Hepatocyte (in vitro differentiated cells): ENCODE data around the gene PTPRK. TPM values are rescaled to one million over a fixed set of nuclear protein-coding genes. Genes with fewer than 3 reads are reported as not detected.
A peak's percentile ranks its signal among the peaks of the same experiment; 100 is the strongest.

Experiments used
- DNase-seq: peaks from one replicate; pipeline ENCODE4 v3.0.0-alpha.2; 2016; ENCODE audit warnings: low spot score
- H2AFZ ChIP-seq: fragments of 200-600 bp; sonication (generic); 2 replicates; pipeline ENCODE4 v1.6.0; 2016; ENCODE audit warnings: antibody characterized with exemption, mild to moderate bottlenecking
- H3K27ac ChIP-seq: fragments of 200-600 bp; sonication (generic); 2 replicates; pipeline ENCODE4 v1.5.1; 2016; ENCODE audit warnings: mild to moderate bottlenecking
- H3K27me3 ChIP-seq: fragments of 200-600 bp; sonication (generic); 2 replicates; pipeline ENCODE4 v1.6.1; 2016
- H3K36me3 ChIP-seq: fragments of 200-600 bp; sonication (generic); replicated peaks from 2 replicates; pipeline ENCODE4 v1.5.1; 2016; ENCODE audit warnings: low read depth; ENCODE audit not compliant: insufficient read depth
- H3K4me1 ChIP-seq: fragments of 200-600 bp; sonication (generic); 2 replicates; pipeline ENCODE4 v1.5.1; 2016; ENCODE audit warnings: mild to moderate bottlenecking, moderate library complexity; ENCODE audit not compliant: insufficient read depth
- H3K4me2 ChIP-seq: fragments of 200-600 bp; sonication (generic); 2 replicates; pipeline ENCODE4 v1.6.0; 2016
- H3K4me3 ChIP-seq: fragments of 200-600 bp; sonication (generic); 2 replicates; pipeline ENCODE4 v1.5.1; 2016; ENCODE audit warnings: mild to moderate bottlenecking
- H3K79me2 ChIP-seq: fragments of 200-600 bp; sonication (generic); 2 replicates; pipeline ENCODE4 v1.6.0; 2017; ENCODE audit warnings: mild to moderate bottlenecking
- H3K9me2 ChIP-seq: fragments of 200-600 bp; sonication (generic); replicated peaks from 2 replicates; pipeline ENCODE4 v1.6.0; 2017; ENCODE audit warnings: mild to moderate bottlenecking; ENCODE audit not compliant: insufficient read depth
- H3K9me3 ChIP-seq: fragments of 200-600 bp; sonication (generic); 2 replicates; pipeline ENCODE4 v1.5.1; 2016; ENCODE audit warnings: low read depth, mild to moderate bottlenecking
- H4K20me1 ChIP-seq: fragments of 200-600 bp; sonication (generic); 2 replicates; pipeline ENCODE4 v1.6.0; 2016; ENCODE audit warnings: mild to moderate bottlenecking; ENCODE audit not compliant: insufficient read depth, poor library complexity, severe bottlenecking
- CTCF ChIP-seq: fragments of 200-600 bp; sonication (generic); IDR thresholded peaks from 2 replicates; pipeline ENCODE4 v1.5.1; 2016; ENCODE audit warnings: antibody characterized with exemption, mild to moderate bottlenecking; ENCODE audit not compliant: poor library complexity
- EZH2 ChIP-seq: fragments of 200-600 bp; sonication (generic); IDR thresholded peaks from 2 replicates; pipeline ENCODE4 v1.6.1; 2016; ENCODE audit warnings: antibody characterized with exemption, mild to moderate bottlenecking, borderline replicate concordance
- EZH2phosphoT487 ChIP-seq: fragments of 200-600 bp; sonication (generic); IDR thresholded peaks from one replicate; pipeline ENCODE4 v1.6.1; 2018; ENCODE audit warnings: antibody characterized with exemption, mild to moderate bottlenecking, low read depth, moderate library complexity; ENCODE audit not compliant: unreplicated experiment, severe bottlenecking
- WGBS: methylation state at CpG from one replicate; pipeline ENCODE4 v1.1.6; 2016; ENCODE audit warnings: low lambda C conversion rate; ENCODE audit errors: missing lambda C conversion rate; 5-methylcytosine and 5-hydroxymethylcytosine counted together
- polyA plus RNA-seq: library from polyadenylated mRNA; unstranded; fragments of >200 nt; fragmentation: Nextera tagmentation; extraction: Ambion mirVana; gene quantifications from 2 replicates; pipeline ENCODE4 v1.2.1, GENCODE V29; 2016
- total RNA-seq: library from RNA; depleted of rRNA; stranded (reverse); fragments of >200 nt; gene quantifications from 2 replicates; pipeline ENCODE4 v1.2.3, GENCODE V29; 2014

The PTPRK gene
- total and polyA plus RNA-seq, 2 experiments from 2014 or later, result 42.0 to 80.2 TPM

- H3K27me3 ChIP-seq, result no peaks in the 10 kb centered on the region
- no peaks in the 10 kb centered on the region for H3K9me3 ChIP-seq
- no peaks in the 10 kb centered on the region for H3K4me1 ChIP-seq
- H3K4me2 ChIP-seq, result no peak overlapping the region
- H3K36me3 ChIP-seq, result no peaks in the 10 kb centered on the region
- no peak overlapping the region for H3K27ac ChIP-seq
- no peak overlapping the region for H3K4me3 ChIP-seq
- peaks cover 20% of the 10 kb centered on the region for H3K79me2 ChIP-seq
- 91% methylated on average over 6 of the region's 6 CpGs for WGBS
- no peaks in the 10 kb centered on the region for H4K20me1 ChIP-seq
- TF ChIP-seq CTCF (no peak), EZH2 (no peak), EZH2phosphoT487 (no peak)
- DNase-seq, result no peak
- no peak overlapping the region for H2AFZ ChIP-seq
- H3K9me2 ChIP-seq, result no peaks in the 10 kb centered on the region
Observed at GRCh38 chr6:128259730-128260685, 260.4 kb downstream of the PTPRK start.

- 85% methylated on average over 2 of the region's 2 CpGs for WGBS
- DNase-seq, result no peak
Observed at GRCh38 chr6:128259029-128259724, 261.2 kb downstream of the PTPRK start.

GRCh38 chr6:128256095-128256494 is 264.3 kb downstream of the PTPRK start:
- peak; percentile 7 for DNase-seq

More at GRCh38 chr6:128259029-128259724, 261.2 kb downstream of the PTPRK start:
- Histone ChIP-seq H2AFZ (no peak overlapping the region), H3K36me3 (no peaks in the 10 kb centered on the region), H3K27me3 (no peaks in the 10 kb centered on the region), H3K9me2 (no peaks in the 10 kb centered on the region), H4K20me1 (no peaks in the 10 kb centered on the region), H3K9me3 (no peaks in the 10 kb centered on the region), H3K27ac (no peak overlapping the region), H3K79me2 (peaks cover 28% of the 10 kb centered on the region), H3K4me3 (no peak overlapping the region), H3K4me2 (no peak overlapping the region), H3K4me1 (no peaks in the 10 kb centered on the region)
- TF ChIP-seq EZH2phosphoT487 (no peak), EZH2 (no peak), CTCF (no peak)

More at GRCh38 chr6:128256095-128256494, 264.3 kb downstream of the PTPRK start:
- Histone ChIP-seq H4K20me1 (no peaks in the 10 kb centered on the region), H3K4me2 (no peak overlapping the region), H3K27ac (no peak overlapping the region), H2AFZ (no peak overlapping the region), H3K9me2 (no peaks in the 10 kb centered on the region), H3K9me3 (no peaks in the 10 kb centered on the region), H3K79me2 (peaks cover 54% of the 10 kb centered on the region), H3K27me3 (no peaks in the 10 kb centered on the region), H3K4me3 (no peak overlapping the region), H3K36me3 (no peaks in the 10 kb centered on the region), H3K4me1 (no peaks in the 10 kb centered on the region)
- TF ChIP-seq EZH2phosphoT487 (no peak), EZH2 (no peak), CTCF (no peak)
- WGBS, result 74% methylated on average over 5 of the region's 5 CpGs
